Stomach (tissue), 9 donors: Measurements from ENCODE around the gene PSTPIP2. TPM values are rescaled to one million over a fixed set of nuclear protein-coding genes. Genes with fewer than 3 reads are reported as not detected.
A peak's percentile ranks its signal among the peaks of the same experiment; 100 is the strongest.

ENCODE experiments used
- DNase-seq, 2 donors: peaks; one replicate each; pipeline versions ENCODE4 v3.0.0 to v3.0.0-alpha.2; 2013 to 2019
- H3K27ac ChIP-seq, 5 donors: fragments of 200-600 bp in 4 of 5; sonication (generic) in 4 of 5; one replicate each; pipeline ENCODE4 v1.5.1; 2013 to 2019; ENCODE audit warnings: mild to moderate bottlenecking in 1 of 5, moderate library complexity in 1 of 5
- H3K27me3 ChIP-seq, 3 donors: fragments of 200-600 bp; sonication (generic); one replicate each; pipeline ENCODE4 v1.5.1; 2017 to 2019; ENCODE audit warnings: mixed run types in 1 of 3
- H3K36me3 ChIP-seq, 4 donors: fragments of 200-600 bp; sonication (generic); 1 replicate in 3 of 4; 2 replicates in 1 of 4; pipeline ENCODE4 v1.5.1; 2016 to 2019
- H3K4me1 ChIP-seq, 4 donors: fragments of 200-600 bp; sonication (generic); one replicate each; pipeline ENCODE4 v1.5.1; 2016 to 2019
- H3K4me3 ChIP-seq, 4 donors: fragments of 200-600 bp; sonication (generic) in 3 of 4; one replicate each; pipeline ENCODE4 v1.5.1; 2016 to 2019; ENCODE audit warnings: mild to moderate bottlenecking in 1 of 4
- H3K9me3 ChIP-seq, 4 donors: fragments of 200-600 bp; sonication (generic); one replicate each; pipeline ENCODE4 v1.5.1; 2016 to 2019
- CTCF ChIP-seq, 7 experiments: fragments of 450-650 bp in 4 of 7; fragments of 200-600 bp in 3 of 7; sonication (generic) in 3 of 7; IDR thresholded peaks; one replicate each; pipeline ENCODE4 v1.5.1; 2016 to 2019; ENCODE audit warnings: antibody characterized with exemption in 7 of 7, control low read depth in 2 of 7, mild to moderate bottlenecking in 1 of 7
- EP300 ChIP-seq: sonication (generic); formaldehyde crosslinking; IDR thresholded peaks from one replicate; pipeline ENCODE4 v1.6.1; 2017; ENCODE audit warnings: antibody characterized with exemption
- POLR2A ChIP-seq, 4 donors: fragments of 450-650 bp; IDR thresholded peaks; one replicate each; pipeline ENCODE4 v1.6.1; 2016; ENCODE audit warnings: antibody characterized with exemption in 4 of 4, control low read depth in 2 of 4, mild to moderate bottlenecking in 1 of 4, moderate library complexity in 1 of 4
- POLR2AphosphoS5 ChIP-seq, 3 donors: sonication (generic); formaldehyde crosslinking; IDR thresholded peaks; one replicate each; pipeline ENCODE4 v1.6.1; 2016; ENCODE audit warnings: antibody characterized with exemption in 3 of 3
- WGBS, 5 donors: extraction: QIAGEN DNeasy Blood & Tissue Kit in 3 of 5; methylation state at CpG; one replicate each; pipeline versions ENCODE4 v1.1.5 to v1.1.7; 2013 to 2018; 5-methylcytosine and 5-hydroxymethylcytosine counted together
- intact Hi-C: fragments of 100-400 bp; cut with DNase I; formaldehyde crosslinking; loops from one replicate; pipeline ENCODE4 v1.15.1; 2023; ENCODE audit warnings: low total_unique reads
- polyA plus RNA-seq, 3 donors: library from polyadenylated mRNA; stranded (reverse); fragments of 200-250 nt; gene quantifications; one replicate each; pipeline ENCODE4 v1.2.3, GENCODE V29; 2013
- total RNA-seq, 5 donors: library from RNA; depleted of rRNA; stranded (reverse); fragments of >200 nt; gene quantifications; one replicate each; pipeline versions ENCODE4 v1.1.0 to v1.2.3, GENCODE V29; 2014 to 2016
- donor health status: healthy with polysubstance abuse.
- donor health status: Bipolar disorder and iron deficiency.
- donor health status: healthy.

Gene PSTPIP2
- total and polyA plus RNA-seq, 8 donors = 1.2 to 11.0 (median 7.0) TPM

GRCh38 chr18:46068763-46069162 lies 3.3 kb downstream of the PSTPIP2 start:
- intact Hi-C loops = loop anchor here (10.0 kb wide), 1 partner anchor 384 kb away; no protein-coding TSS in a partner anchor
- Histone ChIP-seq H3K27ac (no peak overlapping the region), H3K4me1 (peaks cover 17 to 57% (median 39%) of the 10 kb centered on the region in 4 donors), H3K36me3 (no peaks in the 10 kb centered on the region), H3K4me3 (no peak overlapping the region), H3K9me3 (no peaks in the 10 kb centered on the region), H3K27me3 (no peaks in the 10 kb centered on the region)
- TF ChIP-seq POLR2AphosphoS5 (IDR thresholded peaks at IDR 0.05) (no peak), EP300 (no peak), POLR2A (IDR thresholded peaks at IDR 0.05) (no peak), CTCF (IDR thresholded peaks at IDR 0.05) (no peak)
- DNase-seq = no peak
- WGBS, 5 donors = 14 to 44% (median 25%) methylated on average over 1 of the region's 1 CpG

- Histone ChIP-seq H3K36me3 (no peaks in the 10 kb centered on the region), H3K27me3 (no peaks in the 10 kb centered on the region), H3K9me3 (no peaks in the 10 kb centered on the region), H3K4me3 (no peak overlapping the region), H3K4me1 (peaks cover 8 to 45% (median 28%) of the 10 kb centered on the region in 4 donors), H3K27ac (no peak overlapping the region)
- 52 to 71% (median 68%) methylated on average over 5 of the region's 5 CpGs for WGBS, 5 donors
- TF ChIP-seq POLR2A (IDR thresholded peaks at IDR 0.05) (no peak), POLR2AphosphoS5 (IDR thresholded peaks at IDR 0.05) (no peak), EP300 (no peak), CTCF (IDR thresholded peaks at IDR 0.05) (no peak)
- intact Hi-C loops = loop anchor here (10.0 kb wide), 1 partner anchor 383 kb away; no protein-coding TSS in a partner anchor
- no peak for DNase-seq
Measured at GRCh38 chr18:46067438-46068007, 4.5 kb downstream of the PSTPIP2 start.

- Histone ChIP-seq H3K27me3 (no peaks in the 10 kb centered on the region), H3K27ac (no peak overlapping the region)
- 88 to 97% (median 94%) methylated on average over 5 of the region's 5 CpGs for WGBS, 5 donors
Measured at GRCh38 chr18:46062781-46063180, 9.3 kb downstream of the PSTPIP2 start.

GRCh38 chr18:46061796-46062195 lies 10.3 kb downstream of the PSTPIP2 start:
- 81 to 90% (median 84%) methylated on average over 1 of the region's 1 CpG for WGBS, 5 donors
- no peaks in the 10 kb centered on the region for H3K36me3 ChIP-seq
- H3K4me3 ChIP-seq = no peak overlapping the region
- H3K4me1 ChIP-seq = peaks cover 0 to 22% (median 6%) of the 10 kb centered on the region in 4 donors
- peak overlapping the region in 4 of 5 donors; percentile 11 to 49 (median 43) for H3K27ac ChIP-seq
- H3K27me3 ChIP-seq = no peaks in the 10 kb centered on the region
- H3K9me3 ChIP-seq = no peaks in the 10 kb centered on the region
- DNase-seq = no peak
- intact Hi-C loops = loop anchor here (10.0 kb wide), 1 partner anchor 377 kb away; no protein-coding TSS in a partner anchor
- no peak for TF ChIP-seq EP300
- no peak for TF ChIP-seq CTCF (IDR thresholded peaks at IDR 0.05)
- no peak for TF ChIP-seq POLR2A (IDR thresholded peaks at IDR 0.05)
- TF ChIP-seq POLR2AphosphoS5 (IDR thresholded peaks at IDR 0.05) = no peak

More at GRCh38 chr18:46062781-46063180, 9.3 kb downstream of the PSTPIP2 start:
- intact Hi-C loops = loop anchor here (10.0 kb wide), 1 partner anchor 378 kb away; no protein-coding TSS in a partner anchor
- Histone ChIP-seq H3K9me3 (no peaks in the 10 kb centered on the region), H3K4me1 (peaks cover 0 to 22% (median 6%) of the 10 kb centered on the region in 4 donors), H3K4me3 (no peak overlapping the region), H3K36me3 (no peaks in the 10 kb centered on the region)
- TF ChIP-seq POLR2AphosphoS5 (IDR thresholded peaks at IDR 0.05) (no peak), EP300 (no peak), CTCF (IDR thresholded peaks at IDR 0.05) (no peak), POLR2A (IDR thresholded peaks at IDR 0.05) (no peak)
- no peak for DNase-seq
